A172 (cell line): ENCODE measurements around the gene HOXA5. TPM values are rescaled to one million over a fixed set of nuclear protein-coding genes. Genes with fewer than 3 reads are reported as not detected.
A peak's percentile ranks its signal among the peaks of the same experiment; 100 is the strongest.

ENCODE experiments used
- DNase-seq: peaks from one replicate; pipeline ENCODE4 v3.0.0-alpha.2; 2015; ENCODE audit warnings: low spot score
- total RNA-seq: library from RNA; depleted of rRNA; stranded (reverse); fragments of >200 nt; shearing (Covaris generic); gene quantifications from 2 replicates; pipeline ENCODE4 v1.2.3, GENCODE V29; 2014; rRNA removed

Gene HOXA5
- 0.98 and 1.9 TPM in 2 replicates for total RNA-seq

- peak; percentile 91 for DNase-seq
Observed at GRCh38 chr7:27143023-27143949, at the start of gene HOXA5. Gene HOXA5, minus strand, starts transcription at chr7:27143681. Its CDS starts 74 bp downstream, at chr7:27143607.

DNA sequence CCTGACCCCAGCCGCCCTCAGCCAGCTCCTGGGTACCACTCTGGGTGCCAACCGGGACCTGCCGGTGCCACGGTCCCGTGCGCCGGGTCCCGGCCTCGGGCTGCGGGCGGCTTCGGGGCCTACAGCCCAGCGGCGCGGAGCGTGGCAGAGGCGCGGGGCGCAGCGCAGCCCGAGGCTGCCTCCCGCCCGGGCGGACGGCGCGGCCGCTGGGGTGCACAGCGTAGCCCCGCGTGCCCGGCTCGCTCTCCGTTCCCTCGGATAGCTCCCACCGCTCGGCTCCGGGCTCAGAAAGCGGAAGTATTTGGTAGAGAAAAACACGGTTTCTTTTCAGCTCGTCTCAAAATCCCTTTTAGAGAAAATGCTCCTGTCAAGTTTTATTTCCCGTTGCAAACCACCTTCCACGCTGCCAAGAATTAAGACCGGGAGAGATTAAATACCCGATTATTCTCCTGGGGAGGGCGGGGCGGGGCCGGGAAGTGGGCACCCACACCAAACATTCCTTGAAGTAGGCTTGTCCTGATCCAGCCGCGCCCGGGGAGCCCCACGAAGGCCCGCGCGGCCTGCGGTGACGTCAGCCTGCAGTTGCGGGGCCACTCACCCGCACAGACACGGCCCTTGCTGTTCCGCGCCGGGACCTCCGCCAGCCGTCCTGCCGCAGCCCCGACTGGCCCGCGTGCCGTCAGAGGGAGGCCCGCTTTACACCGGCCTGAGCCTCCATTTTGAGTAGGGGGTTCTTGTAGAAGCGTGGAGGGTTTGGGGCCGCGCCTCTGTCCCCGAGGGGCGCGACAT, 49.3 kb upstream of the HOXA5 start:
- DNase-seq = no peak

DNA sequence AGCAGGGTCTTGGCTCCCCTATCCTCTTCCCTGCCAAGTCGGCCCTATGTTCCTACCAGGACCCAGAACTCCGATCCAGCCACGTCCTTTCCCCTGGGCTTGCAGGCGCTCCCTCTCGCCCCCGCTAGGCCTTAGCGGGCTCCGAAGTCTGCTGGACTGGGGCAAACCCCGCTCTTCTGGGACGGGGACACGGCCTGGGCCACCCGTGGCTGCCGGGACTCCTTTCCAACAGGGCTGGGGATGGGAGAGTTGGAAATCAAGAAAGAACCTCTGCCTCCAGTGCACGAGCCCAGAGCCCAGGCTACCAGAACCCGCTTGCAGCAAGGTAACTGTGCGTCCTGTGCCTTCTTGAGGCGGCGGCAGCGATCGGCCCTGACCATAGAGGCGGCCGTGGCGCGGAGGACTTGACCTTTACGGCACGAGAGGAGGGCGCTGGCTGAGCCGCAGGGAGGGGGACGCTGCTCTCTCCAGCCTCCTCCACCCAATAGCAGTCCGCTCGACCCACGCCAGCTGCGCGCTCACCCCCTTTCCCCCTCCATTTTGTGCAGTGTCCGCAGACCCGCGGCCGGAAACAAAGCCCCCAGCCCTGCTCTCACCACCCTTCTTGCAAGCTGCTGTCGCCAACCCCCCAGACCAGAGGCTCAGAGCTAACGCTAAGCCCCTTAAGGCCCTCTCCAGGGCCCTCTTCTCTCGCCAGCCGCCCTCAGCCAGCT, 48.5 kb upstream of the HOXA5 start:
- no peak for DNase-seq

- DNase-seq = no peak
Observed at GRCh38 chr7:27191161-27191731, 47.8 kb upstream of the HOXA5 start.

DNA sequence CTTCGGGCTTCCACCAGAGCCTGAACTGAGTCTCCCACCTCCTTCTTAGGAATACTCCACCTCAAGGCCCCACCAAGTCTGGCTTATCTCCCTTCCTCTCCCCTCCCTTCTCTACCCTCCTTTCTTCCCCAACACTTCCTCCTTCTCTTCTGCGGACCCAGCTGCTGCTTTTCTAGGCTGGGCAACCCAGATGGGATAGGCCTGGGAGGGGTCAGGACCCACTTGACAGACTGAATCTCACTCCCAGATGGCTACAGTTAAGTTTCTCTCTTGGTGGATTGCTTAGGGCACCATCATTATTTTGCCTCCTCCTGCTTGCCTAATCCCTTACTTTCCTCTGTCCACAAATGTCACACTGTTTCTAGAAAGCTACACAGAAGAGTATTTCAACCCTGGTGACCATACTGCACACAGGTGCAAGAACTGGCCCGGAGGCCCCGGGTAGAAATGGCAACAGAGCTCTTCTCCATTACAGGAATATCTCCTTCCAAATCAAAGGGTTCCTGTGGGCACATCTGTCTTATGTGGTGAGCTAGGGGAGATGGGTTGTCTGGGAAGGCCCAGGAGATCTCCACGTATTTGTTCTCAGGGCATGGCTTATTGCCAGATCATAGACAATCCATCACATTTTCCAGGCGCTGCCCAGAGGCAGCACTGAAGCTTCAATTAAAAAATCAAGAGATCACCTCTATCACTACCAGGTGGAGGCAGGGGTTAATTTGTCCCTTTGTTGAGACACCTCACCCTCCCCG, 46.7 kb upstream of the HOXA5 start:
- no peak for DNase-seq

GRCh38 chr7:27189295-27189996, 46.0 kb upstream of the HOXA5 start:
- DNase-seq = no peak

GRCh38 chr7:27188386-27189294, 45.2 kb upstream of the HOXA5 start:
- no peak for DNase-seq

DNA sequence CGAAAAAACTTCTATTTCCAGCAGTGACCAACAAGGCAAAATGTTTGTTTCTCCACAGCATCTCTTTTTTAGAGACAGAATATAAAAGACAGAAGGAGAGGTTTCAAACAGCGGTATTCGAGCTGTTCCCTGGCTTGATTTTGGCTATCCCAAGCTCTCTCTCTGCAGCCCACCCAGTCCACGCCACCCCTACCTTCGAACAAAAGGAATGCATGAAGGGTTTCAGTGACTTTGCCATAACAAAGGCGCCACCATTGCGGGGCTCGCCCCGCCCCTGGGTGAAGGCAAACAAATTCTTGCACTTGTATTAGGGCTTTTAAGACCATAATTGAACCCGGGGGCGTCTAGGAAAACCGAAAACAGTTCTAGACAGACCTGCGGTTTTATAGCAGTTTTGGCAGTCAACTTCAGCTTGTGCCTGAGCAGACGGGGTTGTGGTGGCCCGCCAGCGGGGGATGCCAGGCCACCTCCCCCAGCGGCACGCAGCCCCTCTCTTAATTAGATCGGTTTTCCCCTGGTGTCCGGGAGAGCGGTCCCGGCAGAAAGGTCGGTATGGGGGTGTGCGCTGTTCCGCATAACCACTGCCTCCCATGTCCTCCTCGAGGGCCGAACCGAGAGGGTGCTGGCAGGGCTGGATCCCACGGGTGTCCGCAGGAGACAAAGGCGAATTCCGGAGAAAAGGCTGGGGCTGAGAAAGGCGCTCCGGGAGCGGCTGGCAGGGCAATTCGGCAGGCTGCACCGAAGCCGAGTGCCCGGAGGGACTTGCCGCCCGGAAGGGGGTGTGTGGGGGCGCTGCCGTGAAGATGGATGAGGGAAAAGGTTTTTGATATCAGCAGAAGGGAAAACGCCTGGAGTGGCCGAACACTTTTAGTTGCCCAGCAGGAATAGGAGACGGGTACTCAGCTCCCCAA, 44.2 kb upstream of the HOXA5 start:
- no peak for DNase-seq

DNA sequence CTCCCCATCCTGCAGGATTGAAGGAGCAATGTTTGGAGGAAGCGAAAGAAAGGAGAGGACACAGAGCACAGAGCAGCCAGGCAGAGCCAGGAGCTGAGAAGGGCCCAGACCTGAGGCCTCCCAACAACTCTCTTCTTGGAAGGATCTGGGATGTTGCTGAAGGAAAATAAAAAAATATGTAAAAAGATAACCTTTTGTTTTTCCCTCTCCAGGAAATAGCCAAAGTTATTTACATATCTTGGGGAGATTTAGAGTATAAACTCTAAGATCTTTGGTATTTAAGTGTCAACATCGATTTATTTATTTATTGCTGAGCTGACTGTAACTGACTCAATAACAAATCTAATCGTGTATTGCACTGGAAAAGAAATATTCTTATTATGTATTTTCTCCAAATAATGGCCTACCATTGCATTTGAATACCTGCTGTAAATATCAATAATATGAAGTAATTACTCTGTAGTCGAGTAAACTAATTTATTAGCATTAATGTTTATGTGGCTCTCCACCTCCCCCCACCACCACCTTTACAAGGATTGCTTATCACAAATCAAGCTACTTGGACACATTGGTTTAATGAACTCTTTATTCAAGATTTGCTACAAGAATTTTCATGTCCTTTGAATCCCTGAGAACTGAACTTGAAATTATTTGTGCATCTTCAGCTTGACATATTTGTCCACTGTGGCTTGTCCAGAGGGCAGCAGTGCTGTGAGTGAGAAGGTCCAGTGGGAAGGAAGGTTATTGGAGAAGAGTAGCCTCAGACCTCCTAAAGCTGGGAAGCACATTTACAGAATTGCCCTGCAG, 43.4 kb upstream of the HOXA5 start:
- DNase-seq = no peak

DNA sequence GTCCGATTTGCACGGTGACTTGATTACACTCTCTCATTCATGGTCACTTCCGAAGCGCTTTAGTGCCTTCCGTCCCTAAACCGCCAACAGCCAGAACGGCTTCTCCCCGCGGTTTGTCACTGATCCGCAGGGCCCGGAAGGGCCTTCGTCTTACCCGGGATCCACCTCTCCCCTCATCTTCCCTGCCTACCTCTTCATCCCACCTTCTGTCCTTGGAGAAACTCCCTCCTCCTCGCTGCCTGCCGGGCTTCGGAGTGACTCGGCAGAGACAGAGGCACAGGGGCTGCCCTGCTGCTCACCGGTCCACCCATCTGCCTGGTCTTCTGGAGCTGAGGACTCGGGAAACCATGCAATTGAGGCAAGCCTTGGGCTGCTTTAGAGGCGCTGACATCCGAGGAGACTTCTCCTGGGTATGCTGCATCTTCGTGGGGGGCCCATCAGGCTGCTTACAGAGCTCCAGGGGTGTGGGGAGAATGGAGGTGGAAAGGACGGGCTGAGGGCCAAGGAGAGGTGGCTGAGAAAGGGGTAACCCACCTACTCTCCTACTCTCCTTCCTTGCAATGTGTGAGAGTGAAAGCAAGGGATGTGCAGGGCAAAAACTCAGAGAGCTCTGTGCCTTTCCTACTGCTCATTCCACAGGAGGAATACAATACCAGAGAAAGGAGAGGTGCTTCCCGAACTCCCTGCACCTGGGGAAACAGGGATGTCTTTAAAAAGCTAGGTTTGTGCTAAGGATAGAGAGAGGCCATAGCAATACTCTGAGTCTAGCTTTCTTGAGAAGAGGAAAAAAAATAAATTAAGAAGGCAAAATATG, 42.6 kb upstream of the HOXA5 start:
- no peak for DNase-seq

DNA sequence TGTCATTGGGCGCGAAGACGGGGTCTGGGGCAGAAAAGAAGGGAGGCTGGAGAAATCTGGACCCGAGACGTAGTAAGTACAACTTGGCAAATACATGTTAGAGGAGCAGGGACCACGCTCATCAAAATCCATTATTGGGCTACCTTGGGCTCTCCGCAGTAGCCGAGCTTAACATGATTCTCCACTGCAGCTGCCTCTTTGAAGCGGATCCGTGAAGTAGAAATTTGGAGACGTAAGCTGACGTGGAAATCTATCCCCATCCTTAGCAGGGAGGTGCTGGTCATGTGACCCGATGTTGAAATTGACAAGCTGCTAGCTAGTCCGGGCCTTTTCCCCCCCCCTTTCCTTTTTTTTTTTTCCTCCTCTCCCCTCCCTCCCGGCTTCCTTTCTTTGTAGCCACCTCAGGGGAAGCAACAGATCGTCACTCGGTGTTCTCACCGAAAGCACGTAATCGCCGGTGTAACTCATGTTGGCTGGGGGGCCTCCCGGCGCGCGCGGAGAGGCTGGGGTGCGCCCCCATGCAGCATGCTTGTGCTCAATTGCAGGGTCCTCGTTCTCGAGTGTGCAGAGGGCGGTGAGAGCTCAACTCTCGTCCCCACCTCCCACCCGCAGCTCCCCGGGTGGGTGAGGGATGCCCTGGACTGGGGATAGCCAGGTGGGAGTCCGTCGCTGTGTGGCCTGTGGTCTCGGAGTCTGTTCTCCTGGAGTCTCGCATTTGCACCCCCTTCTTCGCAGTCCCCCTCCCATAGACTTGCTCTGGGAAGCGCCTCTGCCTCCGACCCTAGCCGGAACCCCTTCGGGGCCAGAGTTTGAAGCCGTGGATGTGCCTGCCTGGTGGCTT, 41.8 kb upstream of the HOXA5 start, which contains the start of gene HOXA11:
TSS of gene HOXA11 (minus strand) at position 220 of the 841 bp plus-strand sequence. CDS start at position 132, 88 bp downstream.
- no peak for DNase-seq

GRCh38 chr7:27184337-27185012, 41.0 kb upstream of the HOXA5 start:
- no peak for DNase-seq

DNA sequence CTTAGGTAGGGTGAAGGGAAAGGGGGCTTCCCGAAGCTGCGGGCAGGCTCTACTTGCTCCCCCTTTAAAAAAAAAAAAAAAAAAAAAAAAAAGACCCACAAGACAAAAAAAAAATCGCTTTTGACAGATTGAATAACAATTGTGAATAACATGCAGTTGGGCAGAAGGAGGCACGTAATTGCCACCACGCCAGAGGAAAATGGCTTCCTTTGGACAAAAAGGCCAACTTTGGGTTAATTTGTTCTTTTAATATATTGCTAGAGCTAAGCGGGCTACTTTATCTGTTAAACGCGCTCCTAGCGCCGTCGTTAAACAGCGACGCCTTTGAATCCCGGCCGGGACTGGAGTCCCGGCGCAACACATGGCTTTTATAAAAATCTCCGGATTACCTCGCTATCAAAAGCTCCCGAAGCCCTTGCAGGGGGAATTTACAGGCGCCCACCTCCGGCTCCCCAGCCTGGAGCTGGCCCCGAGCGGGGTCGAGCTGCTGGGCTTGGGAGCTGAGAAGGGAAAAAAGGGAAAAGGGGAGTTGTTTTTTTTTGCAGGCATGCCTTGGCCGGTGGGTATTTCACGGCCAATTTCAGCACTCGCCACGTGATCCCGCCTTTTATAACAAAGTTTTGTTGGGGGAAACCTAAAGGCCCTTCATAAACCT, 40.3 kb upstream of the HOXA5 start:
- DNase-seq = no peak
